ENCODE results near the gene ZNF419.

The ZNF419 gene

GRCh38 chr19:57537953-57538547, 50.5 kb downstream of the ZNF419 start:
- DNase-seq: no peak
